Endometrial microvascular endothelial cells (primary cell): Measurements from ENCODE around the gene NANOS1. TPM values are rescaled to one million over a fixed set of nuclear protein-coding genes. Genes with fewer than 3 reads are reported as not detected.
"Not testable (repeated sequence)": the region's sequence is repeated elsewhere in the genome, so short reads cannot be mapped to it uniquely, and the experiment has no call there.

Source experiments
- in situ Hi-C: cut with HindIII; loops from 2 replicates; pipeline ENCODE4 v1.10.0; 2017; ENCODE audit warnings: low sequenced_read_pairs, low pct_unique_long_range_greater_than_20kb; ENCODE audit errors: inconsistent ontology term
- total RNA-seq: library from RNA; depleted of rRNA; stranded (reverse); fragments of >200 nt; gene quantifications from one replicate; pipeline ENCODE4 v1.2.3, GENCODE V29; 2015; ENCODE audit errors: inconsistent ontology term

The NANOS1 gene
- total RNA-seq, 1 donor from 2014 or later = not detected

- in situ Hi-C loops = no loop called here
Observed at GRCh38 chr10:119005362-119006043, 24.0 kb upstream of the NANOS1 start.

- in situ Hi-C loops = no loop called here
Observed at GRCh38 chr10:119006451-119007210, 22.9 kb upstream of the NANOS1 start.

- in situ Hi-C loops = no loop called here
Observed at GRCh38 chr10:119007211-119007574, 22.3 kb upstream of the NANOS1 start.

GRCh38 chr10:119020627-119020946, 8.9 kb upstream of the NANOS1 start:
- in situ Hi-C loops = no loop called here

GRCh38 chr10:119022846-119023552, 6.5 kb upstream of the NANOS1 start:
- in situ Hi-C loops = no loop called here

- in situ Hi-C loops = no loop called here
Observed at GRCh38 chr10:119023553-119023868, 6.0 kb upstream of the NANOS1 start.

DNA sequence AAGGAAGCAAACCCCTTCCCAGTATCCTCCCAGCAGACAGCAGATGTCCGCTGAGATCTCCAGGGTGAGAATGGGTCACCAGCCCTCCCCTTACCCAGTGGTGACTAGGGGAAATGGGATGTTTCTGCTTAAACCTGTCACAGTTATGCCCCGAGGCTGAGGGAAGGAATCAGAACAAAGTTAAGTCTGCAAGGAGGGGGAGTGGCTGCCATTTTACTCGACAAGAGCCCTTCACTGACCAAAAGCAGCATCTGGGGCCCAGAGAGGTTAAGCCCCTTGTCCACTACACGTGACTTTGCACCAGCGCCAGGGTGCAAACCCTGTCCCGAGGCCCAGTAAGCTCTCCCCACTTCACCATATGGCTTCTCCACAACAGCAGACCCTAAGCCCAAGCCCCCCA, 4.6 kb upstream of the NANOS1 start:
- in situ Hi-C loops = no loop called here

DNA sequence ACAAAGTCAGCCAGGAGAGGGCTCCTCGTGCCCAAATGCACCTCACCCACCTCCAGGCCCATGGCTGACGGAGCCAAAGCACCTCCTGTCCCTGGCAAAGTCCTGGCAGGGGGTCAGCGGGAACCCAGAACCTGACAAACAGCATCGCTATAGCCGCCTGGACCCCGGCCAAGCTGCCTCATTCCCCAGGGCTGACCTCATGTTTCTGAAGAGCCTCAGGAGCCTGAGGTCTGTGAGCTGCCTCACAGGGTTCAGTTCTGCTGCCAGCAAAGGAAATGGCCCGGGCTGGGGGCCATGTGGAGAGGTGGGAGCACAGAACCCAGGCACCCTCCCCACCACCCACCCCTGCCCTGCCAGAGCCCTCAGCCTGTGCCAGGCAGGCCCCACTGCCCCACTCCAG, 4.2 kb upstream of the NANOS1 start:
- in situ Hi-C loops = no loop called here

DNA sequence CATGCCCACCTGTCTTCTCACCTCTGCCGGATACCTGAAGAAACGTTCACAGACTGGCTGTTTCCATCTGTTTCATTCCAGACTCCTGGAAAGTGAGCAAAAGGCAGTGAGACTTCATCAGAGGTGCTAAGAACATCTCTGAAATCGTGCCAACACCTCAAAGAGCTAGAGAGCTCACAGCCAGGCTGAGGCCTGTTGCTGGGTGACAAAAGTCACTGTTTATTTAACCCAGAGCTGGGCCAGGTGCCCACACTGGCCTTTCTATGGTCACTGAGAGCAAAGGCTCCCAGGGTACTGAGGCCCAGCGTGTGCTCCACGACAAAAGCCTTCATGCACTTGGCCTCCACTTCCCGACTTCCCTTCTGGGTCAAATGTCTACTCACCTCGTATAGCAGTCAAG, 3.7 kb upstream of the NANOS1 start:
- in situ Hi-C loops = no loop called here

DNA sequence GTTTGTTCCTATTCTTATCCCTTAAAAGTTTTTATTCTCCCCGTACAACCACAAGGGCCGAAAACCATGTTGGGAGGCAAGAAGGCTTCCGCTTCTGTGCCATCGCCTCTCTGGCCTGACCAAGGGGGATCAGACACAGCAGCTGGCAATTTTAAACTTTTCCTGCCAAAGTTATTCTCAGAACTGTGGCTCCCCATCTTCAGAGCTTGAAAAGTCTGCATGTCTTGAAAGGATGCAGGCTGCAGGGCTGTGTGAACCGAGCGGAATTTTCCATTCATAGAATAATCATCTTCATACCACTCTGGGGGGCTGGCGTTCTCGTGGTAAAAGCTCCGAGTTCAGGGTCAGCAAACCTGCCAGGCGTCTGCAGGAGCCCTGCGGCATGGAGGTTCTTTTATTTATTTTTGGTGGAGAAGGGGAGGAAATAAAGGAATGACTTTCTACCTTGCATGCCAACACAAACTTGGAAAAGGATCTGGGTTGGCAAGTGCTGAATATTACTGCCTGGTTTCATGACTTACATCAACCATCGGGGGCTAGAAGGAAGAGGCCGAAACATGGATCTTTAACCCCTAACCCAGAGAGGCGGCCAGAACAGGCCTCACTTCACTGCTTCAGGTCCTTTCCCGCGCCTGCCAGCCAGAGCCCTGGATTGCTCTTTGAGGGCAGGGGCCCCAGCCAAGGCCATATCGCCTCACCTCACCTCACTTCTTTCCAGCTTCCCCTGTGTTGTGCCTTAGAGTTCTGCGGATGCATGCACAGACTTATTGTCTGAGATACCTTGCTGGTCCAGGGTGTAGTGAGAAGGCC, 3.0 kb upstream of the NANOS1 start:
- in situ Hi-C loops = no loop called here

GRCh38 chr10:119028445-119028899, 1.0 kb upstream of the NANOS1 start:
- in situ Hi-C loops = not testable (repeated sequence)

DNA sequence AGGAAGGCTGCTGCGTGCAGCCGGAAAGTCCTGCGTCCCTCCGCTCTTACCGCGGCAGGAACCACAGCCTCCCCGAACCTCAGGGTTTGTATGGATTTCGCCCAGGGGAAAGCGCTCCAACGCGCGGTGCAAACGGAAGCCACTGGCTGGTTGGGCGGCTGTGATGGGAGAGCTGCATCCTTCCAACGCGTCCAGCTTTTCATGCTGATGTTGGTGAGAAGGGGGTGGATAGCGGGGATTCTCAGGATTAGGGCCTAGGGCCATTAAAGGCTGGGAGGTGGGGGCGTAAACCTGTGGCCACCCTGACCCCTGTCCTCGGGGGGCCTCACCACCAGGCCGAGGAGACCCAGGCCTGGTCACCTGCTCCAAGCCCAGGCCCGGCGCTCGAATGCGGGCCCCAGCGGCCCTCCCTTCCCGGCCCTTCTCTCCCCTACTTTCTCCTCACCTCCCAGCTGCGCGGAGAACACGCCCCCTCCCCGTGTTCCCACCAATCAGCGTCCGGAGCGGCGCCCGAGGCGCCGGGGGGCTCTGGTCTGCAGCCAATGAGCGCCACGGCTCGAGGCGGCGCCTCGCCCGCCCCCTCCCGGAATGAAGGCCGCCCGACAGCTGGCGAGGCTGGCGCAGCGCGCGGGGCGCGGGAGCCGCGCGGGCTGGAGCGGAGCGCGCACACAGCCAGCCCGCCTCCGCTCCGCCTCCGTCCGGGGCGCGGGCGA, 458 bp upstream of the NANOS1 start:
- in situ Hi-C loops = no loop called here

GRCh38 chr10:119030421-119031250, 1.1 kb downstream of the NANOS1 start:
- in situ Hi-C loops = no loop called here

DNA sequence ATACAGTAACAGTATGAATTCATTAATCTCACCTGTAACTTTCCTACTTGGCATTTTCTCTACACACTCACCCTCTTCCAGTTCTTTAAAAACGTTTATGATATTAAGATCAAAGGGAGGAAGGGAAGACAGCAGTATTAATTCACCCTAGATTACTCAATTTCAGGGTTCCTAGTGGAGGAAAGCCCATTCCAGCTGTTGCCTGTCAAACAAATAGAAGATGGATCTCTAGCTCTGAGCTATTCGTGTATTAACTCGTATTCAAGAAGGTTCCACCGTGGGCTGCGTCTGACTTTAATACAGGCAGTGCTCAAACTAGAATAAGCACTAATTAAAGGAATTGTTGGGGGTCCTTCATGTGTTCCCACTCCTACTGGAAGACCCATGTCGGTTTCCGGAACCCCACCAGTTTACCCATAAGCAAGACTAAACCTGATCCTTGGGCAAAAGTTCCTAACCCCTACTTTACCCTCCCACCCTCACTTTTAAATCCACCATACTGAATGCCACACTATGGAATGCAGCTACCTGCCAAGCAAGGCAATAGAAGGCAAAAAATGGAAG, 2.1 kb downstream of the NANOS1 start:
- in situ Hi-C loops = no loop called here

GRCh38 chr10:119039161-119039560, 9.6 kb downstream of the NANOS1 start:
- in situ Hi-C loops = no loop called here

DNA sequence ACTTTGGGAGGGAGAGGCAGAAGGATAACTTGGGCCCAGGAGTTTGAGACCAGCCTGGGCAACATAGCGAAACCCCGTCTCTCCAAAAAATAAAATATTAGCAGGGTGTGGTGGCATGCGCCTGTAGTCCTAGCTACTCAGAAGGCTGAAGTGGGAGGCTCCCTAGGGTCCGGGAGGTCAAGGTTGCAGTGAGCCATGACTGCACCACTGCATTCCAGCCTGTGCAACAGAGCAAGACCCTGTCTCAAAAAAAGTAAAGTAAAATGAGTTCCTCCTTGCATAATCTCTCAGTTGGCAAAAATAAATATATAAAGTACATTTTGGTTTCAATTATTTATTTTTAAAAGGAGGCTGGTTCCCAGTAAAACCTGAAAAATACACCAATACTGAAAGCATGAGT, 11.8 kb downstream of the NANOS1 start:
- in situ Hi-C loops = no loop called here

- in situ Hi-C loops = no loop called here
Observed at GRCh38 chr10:119042169-119042568, 12.7 kb downstream of the NANOS1 start.

- in situ Hi-C loops = no loop called here
Observed at GRCh38 chr10:119045561-119045960, 16.0 kb downstream of the NANOS1 start.
